DMS 273 (cell line): ENCODE measurements around the gene CELF1.

ENCODE experiments used
- DNase-seq: peaks from one replicate; lab custom pipeline; 2025; ENCODE audit not compliant: unreplicated experiment; lab: John Stamatoyannopoulos, UW

Gene CELF1

GRCh38 chr11:47451436-47451835 lies 101.5 kb downstream of the CELF1 start:
- no peak for DNase-seq

- no peak for DNase-seq
Observed at GRCh38 chr11:47449541-47449940, 103.4 kb downstream of the CELF1 start.

GRCh38 chr11:47448566-47449427 lies 104.1 kb downstream of the CELF1 start, which contains the start of gene RAPSN:
Gene RAPSN, minus strand, starts transcription at chr11:47449136. Its CDS starts 172 bp downstream, at chr11:47448964.
- DNase-seq, result no peak

- DNase-seq, result no peak
Observed at GRCh38 chr11:47447906-47448305, 105.0 kb downstream of the CELF1 start.

- DNase-seq, result no peak
Observed at GRCh38 chr11:47446833-47447232, 106.1 kb downstream of the CELF1 start.

GRCh38 chr11:47445840-47446239 lies 107.1 kb downstream of the CELF1 start:
- DNase-seq, result no peak

GRCh38 chr11:47443817-47444216 lies 109.1 kb downstream of the CELF1 start:
- no peak for DNase-seq

- DNase-seq, result peak; percentile 75
Observed at GRCh38 chr11:47443028-47443700, 109.8 kb downstream of the CELF1 start.

- no peak for DNase-seq
Observed at GRCh38 chr11:47442514-47442913, 110.4 kb downstream of the CELF1 start.

- DNase-seq, result no peak
Observed at GRCh38 chr11:47441421-47441820, 111.5 kb downstream of the CELF1 start.

- no peak for DNase-seq
Observed at GRCh38 chr11:47440054-47440476, 112.9 kb downstream of the CELF1 start.

GRCh38 chr11:47438721-47439120 lies 114.2 kb downstream of the CELF1 start:
- DNase-seq, result no peak

- no peak for DNase-seq
Observed at GRCh38 chr11:47437746-47438418, 115.0 kb downstream of the CELF1 start.

GRCh38 chr11:47437218-47437745 lies 115.7 kb downstream of the CELF1 start:
- no peak for DNase-seq

- no peak for DNase-seq
Observed at GRCh38 chr11:47436726-47437125, 116.2 kb downstream of the CELF1 start.

GRCh38 chr11:47435687-47436086 lies 117.2 kb downstream of the CELF1 start:
- no peak for DNase-seq

- no peak for DNase-seq
Observed at GRCh38 chr11:47434011-47434786, 118.7 kb downstream of the CELF1 start.

- no peak for DNase-seq
Observed at GRCh38 chr11:47433157-47433556, 119.8 kb downstream of the CELF1 start.

GRCh38 chr11:47431356-47432083 lies 121.4 kb downstream of the CELF1 start:
- DNase-seq, result no peak

GRCh38 chr11:47430524-47430923 lies 122.4 kb downstream of the CELF1 start:
- no peak for DNase-seq
